Transverse colon (tissue), 3 donors: ENCODE measurements around the gene HDX.

Experiments
- CTCF ChIP-seq, 5 experiments: fragments of 200-600 bp in 3 of 5; fragments of 450-650 bp in 2 of 5; sonication (generic) in 3 of 5; IDR thresholded peaks; 1 replicate in 2 of 5; 2 replicates in 3 of 5; pipeline ENCODE4 v1.5.1; 2016 to 2017; ENCODE audit warnings: antibody characterized with exemption in 5 of 5, inconsistent platforms in 3 of 5, mild to moderate bottlenecking in 2 of 5, moderate library complexity in 1 of 5
- EP300 ChIP-seq: sonication (generic); formaldehyde crosslinking; IDR thresholded peaks from one replicate; pipeline ENCODE4 v1.6.1; 2017; ENCODE audit warnings: antibody characterized with exemption, low read depth

DNA sequence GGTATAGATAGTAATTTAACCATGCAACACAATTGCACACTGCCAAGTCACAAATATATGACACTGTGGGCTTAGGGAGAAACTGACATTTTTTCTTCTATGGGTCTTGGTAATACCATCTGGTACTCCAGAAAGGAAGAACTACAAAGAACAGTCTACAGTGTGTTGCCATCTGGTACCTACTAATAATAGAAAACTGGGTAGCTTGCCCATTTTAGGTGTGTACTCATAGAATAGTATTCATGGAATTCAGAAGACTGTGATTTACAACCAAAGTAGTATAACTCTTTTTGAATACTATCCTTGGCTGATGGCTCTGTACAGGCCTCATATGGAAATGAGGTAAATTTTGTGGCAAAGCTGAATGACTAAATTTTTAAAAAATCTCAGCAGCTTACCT, 181.6 kb downstream of the HDX start:
- no peak for TF ChIP-seq CTCF (IDR thresholded peaks at IDR 0.05)
- no peak for TF ChIP-seq EP300
